NCI-H2196 treated with DMSO at 0.1 percent for 48 hours (cell line): Measurements from ENCODE around the gene MRPL3.
A peak's percentile ranks its signal among the peaks of the same experiment; 100 is the strongest.

Experiments used
- DNase-seq: peaks from one replicate; lab custom pipeline; 2025; ENCODE audit not compliant: unreplicated experiment; lab: John Stamatoyannopoulos, UW

The MRPL3 gene

DNA sequence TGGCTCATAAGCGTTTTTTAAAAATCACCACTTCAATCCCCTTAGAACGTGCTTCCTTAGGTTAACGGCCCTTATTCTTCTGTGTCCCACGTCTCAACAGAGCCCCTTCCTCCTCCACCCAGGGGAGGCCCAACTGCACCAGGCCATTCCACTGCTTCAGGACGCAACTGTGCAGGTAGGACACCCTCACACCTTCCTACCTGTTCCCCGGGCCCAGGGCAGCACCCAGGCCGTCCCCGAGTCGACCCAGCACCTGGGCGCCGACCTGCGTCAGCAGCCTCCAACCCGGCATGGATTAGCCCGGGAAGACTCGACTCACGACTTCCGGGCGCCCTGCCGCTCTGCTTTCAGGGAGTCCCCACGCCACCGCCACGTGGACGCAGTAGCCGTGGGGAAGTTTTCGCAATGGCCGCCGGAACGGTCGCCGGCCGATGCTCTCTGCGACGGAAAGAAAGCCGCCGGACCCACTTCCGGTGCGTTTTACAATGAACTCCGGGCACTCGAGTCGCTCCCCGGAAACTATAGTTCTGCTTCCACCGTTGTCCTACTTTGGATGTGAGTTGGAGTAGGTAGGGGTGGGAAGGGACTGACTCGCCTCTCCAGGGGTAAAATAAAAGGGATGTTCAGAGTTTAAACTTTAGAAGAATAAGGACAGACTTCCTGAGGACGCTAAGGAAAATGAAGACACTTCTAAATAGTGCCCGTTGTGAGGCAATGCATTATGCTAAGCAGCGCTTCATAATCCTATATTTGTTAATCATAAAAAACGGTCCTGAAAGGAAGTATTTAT is at the start of gene MRPL3:
TSS of gene MRPL3 (minus strand) at position 442 of the 790 bp plus-strand sequence. CDS start at position 292, 150 bp downstream.
- peak; percentile 95 for DNase-seq

DNA sequence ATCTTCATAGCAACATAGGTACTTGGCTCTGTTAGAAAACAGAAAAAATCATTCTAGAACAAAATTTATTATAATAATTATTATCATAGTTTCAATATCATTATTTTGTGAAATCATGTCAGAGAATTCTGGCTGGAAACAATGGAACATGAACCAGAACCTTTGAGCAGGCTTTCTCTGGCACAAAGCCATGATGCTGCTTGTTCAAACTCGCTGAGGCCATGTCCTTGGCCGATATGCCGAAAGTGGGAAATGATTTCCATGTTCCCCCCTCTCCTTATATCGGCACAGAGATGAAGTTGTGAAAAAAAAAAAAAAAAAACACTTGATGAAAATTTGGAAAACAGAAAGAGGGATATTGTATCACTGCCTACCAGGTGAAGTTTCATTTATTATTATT is 49.0 kb upstream of the MRPL3 start:
- no peak for DNase-seq

DNA sequence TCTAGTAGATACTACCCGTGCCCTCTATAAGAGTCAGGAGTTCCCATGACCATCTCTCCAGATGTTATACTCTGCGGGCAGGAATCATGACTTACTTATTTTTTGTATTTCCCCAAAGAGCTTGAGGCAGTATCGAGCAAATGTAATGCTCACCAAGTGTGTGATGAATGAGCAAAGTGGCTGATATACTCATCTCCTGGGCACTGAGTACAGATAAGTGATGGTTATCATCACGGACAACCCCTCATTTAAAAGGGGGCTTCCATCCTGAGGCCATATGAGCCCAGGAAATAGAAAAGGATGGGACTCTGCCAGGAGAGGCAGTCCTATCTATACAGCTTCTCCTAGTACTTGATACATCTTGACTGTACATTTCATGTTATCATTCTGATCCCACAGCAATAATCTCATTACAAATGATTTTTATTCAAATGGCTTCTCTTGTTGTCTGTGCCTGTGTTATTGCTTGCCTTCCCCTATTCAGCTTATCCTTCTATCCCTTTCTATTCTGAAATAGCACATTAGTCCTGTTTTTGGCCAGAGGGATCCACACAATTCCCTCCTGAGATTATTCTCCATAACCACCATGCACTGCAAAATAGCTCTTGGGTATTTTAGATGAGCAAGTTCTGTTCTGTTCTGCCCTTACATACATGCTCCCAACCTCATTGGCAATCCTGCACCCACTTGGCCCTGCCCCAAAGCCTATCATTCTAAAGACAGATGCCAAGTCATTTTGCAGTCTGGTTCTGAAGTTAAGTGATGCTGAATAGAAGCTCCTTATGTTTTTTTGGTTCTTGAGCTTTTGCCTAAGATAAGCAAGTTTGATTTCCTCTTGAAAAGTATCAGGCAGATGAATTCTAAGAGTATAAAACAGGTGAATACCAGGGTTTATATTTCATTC is 48.0 kb upstream of the MRPL3 start:
- DNase-seq, result no peak

DNA sequence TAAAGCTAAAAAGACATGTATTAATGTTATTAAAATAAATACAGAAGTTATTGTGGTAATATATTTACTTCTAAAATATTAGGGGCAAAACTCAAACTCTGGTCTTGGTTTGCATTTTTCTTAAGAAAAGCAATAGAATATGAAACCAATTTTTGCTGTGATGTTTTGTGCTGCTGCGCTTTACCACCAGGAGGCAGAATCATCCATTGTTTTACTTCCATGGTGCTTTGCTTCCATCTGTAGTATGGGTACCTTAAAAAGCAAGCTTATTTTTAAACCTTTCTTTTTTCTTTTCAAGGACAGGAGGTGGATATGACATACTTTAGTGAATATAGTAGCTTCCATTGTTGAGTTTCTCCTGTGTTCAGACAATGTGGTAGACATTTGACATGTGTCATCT is 46.6 kb upstream of the MRPL3 start:
- DNase-seq, result no peak

DNA sequence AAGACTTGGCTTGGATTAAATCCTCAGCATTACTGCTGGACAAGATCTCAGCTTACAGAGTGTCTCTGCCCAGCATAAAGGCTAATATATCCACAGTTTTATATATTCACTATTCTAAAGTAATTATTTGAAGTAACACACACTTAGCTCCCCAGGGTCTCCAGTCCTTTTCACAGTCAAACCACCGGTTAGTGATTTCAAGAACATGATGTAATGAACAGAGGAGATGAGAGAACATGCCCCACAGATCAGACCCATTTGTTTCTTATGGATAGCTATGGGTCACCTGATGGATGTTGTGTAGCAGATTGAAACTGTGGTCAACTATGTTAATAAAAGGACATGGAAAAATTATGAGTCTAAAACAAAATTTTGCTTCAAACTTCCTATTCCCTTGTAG is 44.8 kb upstream of the MRPL3 start:
- DNase-seq, result no peak

DNA sequence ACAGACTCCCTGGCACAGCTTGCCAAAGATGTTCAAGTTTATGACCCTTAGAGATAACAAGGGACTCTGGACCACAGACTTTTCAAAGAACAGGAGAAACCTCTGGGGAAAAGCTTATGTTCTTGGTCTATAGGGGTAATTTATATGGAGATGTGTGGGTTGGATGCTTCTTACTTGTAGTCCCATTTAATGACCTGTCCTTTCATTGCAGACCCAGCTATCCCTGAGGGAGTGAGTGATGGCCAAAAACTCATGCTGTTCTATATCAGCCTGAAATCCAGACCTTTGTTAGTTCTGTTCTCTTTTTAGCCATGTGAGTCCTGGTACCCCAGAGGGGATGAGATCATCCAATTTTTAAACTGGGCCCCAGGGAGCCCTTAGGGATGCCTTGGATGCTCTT is 43.7 kb upstream of the MRPL3 start:
- DNase-seq, result no peak

DNA sequence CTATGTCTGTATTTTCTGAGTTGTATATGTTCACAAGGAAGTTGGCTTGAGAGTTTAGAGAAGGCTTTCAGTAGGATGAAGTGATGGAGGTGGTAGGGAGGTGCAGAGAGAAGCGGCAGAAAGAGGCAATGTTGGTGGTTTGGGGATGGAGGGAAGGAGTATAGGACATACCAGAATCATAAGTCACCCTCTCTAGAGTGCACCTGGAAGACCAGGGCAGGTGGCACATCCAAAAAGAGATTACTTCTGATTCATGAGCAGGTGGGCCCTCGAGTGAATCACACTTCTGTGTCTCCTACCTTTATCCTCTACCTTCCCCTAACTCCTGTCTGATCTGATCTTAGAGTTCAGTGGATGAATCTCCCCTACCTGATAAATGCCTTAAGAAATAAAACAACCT is 41.8 kb upstream of the MRPL3 start:
- DNase-seq, result no peak

DNA sequence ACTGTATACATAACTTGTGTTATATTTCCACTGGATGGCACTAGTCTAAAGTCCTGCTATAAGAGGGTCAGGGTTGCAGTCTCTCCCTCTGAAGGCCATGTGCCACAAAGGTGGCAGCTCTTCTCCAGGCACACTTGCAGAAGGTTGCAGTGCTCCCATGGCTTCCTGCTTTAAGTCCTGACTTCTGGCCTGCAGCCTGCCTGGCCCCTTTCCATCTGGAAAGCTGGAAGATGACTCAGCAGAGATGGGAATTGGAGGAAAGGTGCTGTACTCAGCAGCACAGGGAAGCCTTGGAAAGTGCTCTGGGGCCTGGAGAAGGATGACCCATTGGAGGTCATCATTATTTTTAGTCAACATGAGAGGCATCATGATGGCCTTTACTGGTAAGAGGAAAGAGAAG is 40.9 kb upstream of the MRPL3 start:
- DNase-seq, result peak; percentile 37

DNA sequence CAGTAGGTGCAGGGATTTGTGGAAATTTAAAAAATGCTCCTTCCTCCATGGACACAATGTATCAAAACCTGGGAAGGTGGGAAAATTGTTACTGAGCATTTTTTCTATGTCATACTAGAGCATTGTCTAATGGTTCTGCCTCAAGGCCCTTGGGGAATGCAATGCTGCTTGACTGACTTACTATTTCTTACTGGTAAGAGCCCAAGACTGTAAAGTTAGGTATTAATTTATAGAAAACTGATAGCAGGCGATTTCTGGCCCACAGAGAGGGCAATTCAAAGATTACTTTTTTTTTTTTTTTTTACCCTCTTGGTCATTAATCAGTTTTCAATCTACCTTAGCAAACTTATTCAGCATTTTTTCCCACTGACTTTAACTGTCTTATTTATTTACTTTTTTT is 38.5 kb upstream of the MRPL3 start:
- no peak for DNase-seq

DNA sequence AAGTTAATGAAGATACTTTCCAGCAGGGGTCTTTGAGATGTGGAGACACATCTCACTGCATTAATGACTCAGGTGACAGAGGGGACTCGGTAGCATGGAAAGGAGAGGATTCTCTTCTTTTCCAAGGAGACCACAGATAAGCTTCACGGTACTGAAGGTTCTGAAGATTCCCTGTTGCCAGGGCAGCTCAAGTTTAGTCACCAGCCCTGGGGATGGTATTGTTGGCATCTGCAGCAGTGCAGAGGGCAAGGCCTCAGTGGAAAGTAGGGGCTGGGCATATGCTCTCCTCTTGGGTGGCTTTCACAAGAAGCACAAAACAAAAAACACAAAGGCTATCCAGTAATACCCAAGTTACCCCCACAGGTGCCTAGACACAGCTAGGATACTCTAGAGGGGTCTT is 38.0 kb upstream of the MRPL3 start:
- DNase-seq, result no peak

DNA sequence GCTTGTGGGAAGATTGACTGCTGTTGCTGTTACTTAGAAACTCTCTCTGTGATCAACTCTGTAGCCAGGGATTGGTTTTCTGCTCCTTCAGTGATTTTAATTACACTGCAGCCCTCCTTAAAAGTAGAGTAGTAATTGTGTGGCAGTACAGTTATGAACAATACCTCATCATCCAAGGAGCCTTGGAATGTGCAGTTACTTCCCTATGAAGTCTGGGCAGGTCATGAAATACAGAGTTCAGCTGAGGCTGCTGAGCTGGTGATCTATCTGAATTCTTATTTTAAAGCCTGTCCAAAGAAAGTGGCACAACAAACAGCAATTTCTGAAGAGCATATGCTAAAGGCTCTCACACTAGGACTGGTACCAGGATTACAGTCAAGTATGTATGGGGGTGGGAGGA is 37.4 kb upstream of the MRPL3 start:
- DNase-seq, result no peak

DNA sequence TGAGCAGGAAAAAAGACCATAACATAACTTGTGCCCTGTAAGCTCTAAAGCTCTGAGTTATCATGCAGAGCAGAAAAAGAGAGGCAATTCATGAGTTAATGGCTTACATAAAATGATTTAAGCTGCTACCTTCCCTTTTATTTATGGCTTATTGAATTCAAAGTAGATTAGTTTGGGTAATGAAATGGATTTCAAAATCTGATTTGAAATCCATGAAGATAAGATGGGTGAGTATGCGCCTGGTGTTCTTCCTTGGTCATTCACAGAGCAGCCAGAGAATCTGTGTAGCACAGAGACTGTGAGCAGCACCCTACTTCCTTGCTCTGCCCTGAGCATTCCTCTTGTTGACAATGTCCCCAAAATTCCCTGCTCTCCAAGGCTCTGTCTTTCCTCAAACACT is 36.2 kb upstream of the MRPL3 start:
- no peak for DNase-seq

DNA sequence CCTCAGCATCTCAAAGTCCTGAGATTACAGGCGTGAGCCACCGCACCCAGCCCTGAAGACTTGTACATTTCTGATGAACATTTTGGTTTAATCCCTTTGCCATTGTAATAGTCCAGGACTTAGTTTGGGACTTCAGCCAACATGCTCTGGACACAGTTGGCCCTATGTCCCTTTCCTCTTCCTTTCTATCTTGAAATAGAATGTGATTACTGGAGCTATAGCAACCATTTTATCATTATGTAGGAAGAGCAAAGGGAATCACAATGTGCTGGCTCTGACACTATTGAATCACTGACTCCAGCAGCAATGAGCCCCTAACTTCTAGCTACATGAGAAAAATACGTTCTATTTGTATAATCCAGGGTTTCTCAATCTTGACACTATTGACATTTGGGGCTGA is 34.8 kb upstream of the MRPL3 start:
- DNase-seq, result no peak

DNA sequence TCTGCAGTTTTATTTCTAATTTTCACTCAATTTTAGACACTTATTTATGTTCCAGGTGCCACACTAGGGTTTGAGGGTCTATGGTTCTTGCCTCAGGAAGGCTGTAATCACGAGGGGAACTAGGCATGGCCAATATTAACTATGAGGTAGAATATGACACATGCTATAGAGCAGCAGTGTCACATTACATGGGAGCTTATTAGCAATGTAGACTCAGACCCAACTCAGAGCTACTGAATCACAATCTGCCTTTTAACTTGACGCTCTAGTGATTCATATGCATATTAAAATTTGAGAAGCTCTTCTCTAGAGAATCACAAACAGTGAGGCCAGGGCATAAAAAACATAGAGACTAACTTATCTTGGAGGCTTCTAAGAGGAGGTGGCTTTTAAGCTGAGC is 32.8 kb upstream of the MRPL3 start:
- no peak for DNase-seq

DNA sequence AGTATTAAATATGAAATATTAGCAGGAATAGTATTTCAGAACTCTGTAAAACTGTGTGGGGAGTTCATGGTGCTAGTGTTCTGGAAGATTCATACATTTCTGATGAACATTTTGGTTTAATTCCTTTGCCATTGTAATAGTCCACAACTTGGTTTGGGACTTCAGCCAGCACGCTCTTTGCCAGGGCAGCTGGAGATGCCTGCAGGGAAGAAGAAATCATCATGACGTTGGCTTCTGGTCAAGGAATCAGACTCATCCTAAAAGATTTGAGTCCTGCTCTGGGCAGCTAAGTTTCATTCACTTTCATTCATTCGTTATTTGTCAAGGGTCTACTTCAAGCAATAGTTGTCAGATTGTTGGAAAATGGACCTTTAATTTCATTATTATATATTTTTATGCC is 32.4 kb upstream of the MRPL3 start:
- DNase-seq, result no peak

DNA sequence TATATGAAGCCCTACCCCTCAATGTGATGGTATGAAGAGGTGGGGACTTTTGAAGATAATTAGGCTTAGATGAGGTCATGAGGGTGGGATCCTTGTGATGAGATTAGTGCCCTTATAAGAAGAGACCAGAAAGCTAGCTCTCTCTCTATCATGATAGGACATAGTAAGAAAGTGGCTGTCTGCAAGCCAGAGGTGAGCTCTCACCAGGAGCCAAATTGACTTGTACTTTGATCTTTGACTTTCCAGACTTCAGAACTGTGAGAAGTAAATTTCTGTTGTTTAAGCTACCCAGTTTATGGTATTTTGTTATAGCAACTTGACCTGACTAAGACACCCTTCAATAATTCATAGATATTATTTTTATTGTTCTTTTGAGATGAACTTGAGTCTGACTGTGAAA is 29.9 kb upstream of the MRPL3 start:
- DNase-seq, result no peak

DNA sequence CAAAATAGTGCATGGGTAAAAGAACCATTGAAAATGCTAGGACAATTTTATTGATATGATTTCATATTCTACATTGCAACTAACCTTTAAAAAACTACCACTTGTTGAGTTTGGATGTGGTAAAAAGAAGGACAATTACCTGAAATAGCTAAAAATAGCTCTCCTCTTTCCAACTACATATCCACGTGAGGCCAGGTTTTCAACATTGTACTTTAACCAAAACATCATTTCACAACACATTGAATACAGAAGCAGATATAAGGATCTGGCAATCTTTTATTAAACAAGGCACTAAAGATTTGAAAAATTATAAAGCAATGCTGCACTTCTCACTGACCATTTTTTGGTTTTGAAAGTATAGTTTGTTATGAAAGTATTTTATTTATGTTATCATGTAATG is 28.1 kb upstream of the MRPL3 start:
- no peak for DNase-seq

DNA sequence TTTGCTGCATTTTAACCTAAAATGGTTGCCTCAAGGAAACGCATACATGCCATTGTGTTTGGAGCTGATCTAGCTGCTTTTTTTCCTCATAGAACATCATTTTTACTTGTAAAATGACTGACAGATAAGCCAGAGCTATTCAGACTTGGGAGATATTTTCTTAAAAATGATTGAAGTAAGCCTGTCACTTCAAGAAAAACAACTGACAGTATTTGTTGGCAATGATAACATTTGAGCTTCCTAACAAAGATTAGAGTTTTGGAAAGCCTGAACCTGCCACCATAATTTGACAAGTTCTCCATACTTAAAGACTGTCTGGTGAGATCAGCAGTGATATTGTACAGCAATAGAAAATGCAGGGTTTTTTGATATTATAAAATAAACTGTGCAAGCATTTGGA is 27.6 kb upstream of the MRPL3 start:
- no peak for DNase-seq

DNA sequence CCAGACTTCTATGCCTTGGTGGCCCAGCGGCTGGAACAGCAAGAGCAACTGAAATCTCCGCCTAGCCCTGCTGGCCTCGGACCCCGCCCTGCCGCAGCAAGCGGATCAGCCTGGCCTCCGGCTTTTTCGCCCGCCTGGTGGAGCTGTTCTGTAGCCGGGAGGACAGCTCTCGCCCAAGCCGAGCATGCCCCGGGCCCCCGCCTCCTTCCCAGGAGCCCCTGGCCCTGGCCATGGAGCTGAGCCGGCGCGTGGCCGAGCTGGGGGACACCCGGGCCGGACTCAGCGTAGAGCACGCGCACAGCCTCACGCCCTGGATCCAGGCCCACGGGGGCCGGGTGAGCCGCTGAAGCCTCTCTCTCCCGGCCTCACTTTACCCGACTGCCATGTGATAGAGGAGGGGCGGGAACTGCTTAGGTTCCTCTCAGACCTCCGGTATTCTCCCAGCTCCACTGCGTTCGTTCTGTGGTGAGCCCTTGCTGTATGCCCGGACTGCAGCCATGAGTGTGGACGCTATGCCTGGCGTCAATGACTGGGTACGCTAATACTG is 24.1 kb upstream of the MRPL3 start:
- no peak for DNase-seq

DNA sequence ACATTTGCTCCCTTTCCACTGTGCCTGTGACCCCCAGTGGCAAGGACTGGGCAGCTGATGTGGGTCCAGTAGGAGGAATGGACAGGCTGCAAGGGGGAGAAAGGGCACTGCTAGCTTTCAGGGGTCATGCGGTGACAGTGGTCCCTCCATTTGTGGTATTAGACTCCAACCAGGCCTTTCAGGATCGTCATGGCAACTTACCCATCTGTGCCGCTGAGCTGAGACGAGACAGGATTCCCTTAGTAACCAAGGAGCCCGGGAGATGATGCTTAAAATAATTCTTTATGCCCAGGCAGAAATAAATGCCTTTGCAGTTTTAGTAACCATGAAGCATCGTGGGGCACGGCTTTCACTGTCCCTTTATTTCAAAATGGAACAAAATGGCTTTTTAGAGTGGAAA is 15.9 kb upstream of the MRPL3 start:
- DNase-seq, result no peak

DNA sequence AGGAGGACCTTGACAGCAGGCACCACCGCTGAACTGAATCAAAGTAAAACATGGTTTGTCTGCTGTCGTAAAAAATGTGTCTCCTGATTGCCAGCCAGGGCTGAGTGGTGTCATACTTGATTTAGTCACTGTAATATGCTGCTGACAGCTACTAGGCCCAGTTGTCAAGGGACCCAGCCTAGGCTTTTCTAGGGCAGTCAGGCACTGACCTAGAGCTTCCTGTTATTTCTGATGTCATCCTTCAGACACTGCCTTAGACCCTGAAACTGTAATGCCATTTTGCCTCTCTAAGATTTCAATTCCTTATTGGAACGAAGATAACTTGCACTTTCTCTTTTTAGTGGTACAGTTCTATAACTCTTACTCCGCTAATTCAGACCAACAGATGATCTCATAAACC is 2.6 kb upstream of the MRPL3 start:
- DNase-seq, result no peak

DNA sequence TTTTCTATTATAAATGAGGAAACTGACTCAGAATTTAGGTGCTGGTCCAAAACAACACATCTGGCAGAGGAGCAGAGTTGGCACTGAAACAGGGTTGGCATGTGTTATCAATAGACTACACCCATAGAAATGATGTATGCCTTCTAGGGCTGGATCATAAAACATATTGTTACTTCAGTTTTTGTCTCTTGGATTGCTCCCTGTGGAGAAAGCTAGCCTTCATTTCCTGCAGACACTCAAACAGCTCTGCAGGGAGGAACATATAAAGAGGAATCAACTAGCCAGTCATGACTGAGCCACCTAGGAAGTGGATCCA is 507 bp upstream of the MRPL3 start:
- no peak for DNase-seq
